ENCODE measurements around the gene C1GALT1C1L.
"Not testable (repeated sequence)": the region's sequence is repeated elsewhere in the genome, so short reads cannot be mapped to it uniquely, and the experiment has no call there.

C1GALT1C1L gene

GRCh38 chr2:43714164-43714563, 37.9 kb upstream of the C1GALT1C1L start:
- TF ChIP-seq, protein P1, sequence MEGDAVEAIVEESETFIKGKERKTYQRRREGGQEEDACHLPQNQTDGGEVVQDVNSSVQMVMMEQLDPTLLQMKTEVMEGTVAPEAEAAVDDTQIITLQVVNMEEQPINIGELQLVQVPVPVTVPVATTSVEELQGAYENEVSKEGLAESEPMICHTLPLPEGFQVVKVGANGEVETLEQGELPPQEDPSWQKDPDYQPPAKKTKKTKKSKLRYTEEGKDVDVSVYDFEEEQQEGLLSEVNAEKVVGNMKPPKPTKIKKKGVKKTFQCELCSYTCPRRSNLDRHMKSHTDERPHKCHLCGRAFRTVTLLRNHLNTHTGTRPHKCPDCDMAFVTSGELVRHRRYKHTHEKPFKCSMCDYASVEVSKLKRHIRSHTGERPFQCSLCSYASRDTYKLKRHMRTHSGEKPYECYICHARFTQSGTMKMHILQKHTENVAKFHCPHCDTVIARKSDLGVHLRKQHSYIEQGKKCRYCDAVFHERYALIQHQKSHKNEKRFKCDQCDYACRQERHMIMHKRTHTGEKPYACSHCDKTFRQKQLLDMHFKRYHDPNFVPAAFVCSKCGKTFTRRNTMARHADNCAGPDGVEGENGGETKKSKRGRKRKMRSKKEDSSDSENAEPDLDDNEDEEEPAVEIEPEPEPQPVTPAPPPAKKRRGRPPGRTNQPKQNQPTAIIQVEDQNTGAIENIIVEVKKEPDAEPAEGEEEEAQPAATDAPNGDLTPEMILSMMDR (IDR thresholded peaks at IDR 0.05), result no peak
- no peak for TF ChIP-seq ZFX (IDR thresholded peaks at IDR 0.05; ENCODE audit: borderline replicate concordance)
- H3K27ac ChIP-seq, result no peak overlapping the region

DNA sequence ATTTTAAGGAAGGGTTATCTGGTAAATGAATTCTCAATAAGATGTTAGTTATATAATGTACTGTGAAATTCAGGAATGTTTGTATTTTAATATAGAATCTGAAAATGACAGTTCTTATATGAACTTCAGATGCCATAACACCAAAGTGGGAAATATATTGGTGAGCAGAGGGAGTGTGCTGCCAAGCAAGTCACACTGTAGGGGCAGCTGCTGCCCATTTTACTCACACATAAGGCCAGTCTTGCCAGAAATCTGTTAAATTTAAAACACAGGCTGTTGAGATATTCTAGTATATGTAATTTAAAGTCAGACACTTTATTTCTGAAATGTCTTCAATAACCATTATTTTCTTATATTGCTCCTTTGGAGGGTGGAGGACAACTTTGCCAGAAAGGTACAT, 34.6 kb upstream of the C1GALT1C1L start:
- TF ChIP-seq, protein P1 (IDR thresholded peaks at IDR 0.05), result no peak
- TF ChIP-seq ZFX (IDR thresholded peaks at IDR 0.05; ENCODE audit: borderline replicate concordance), result no peak
- no peak overlapping the region for H3K27ac ChIP-seq

GRCh38 chr2:43708891-43709290, 32.7 kb upstream of the C1GALT1C1L start:
- no peak overlapping the region for H3K27ac ChIP-seq
- TF ChIP-seq, protein P1 (IDR thresholded peaks at IDR 0.05), result no peak
- no peak for TF ChIP-seq ZFX (IDR thresholded peaks at IDR 0.05; ENCODE audit: borderline replicate concordance)

- H3K27ac ChIP-seq, result no peak overlapping the region
- TF ChIP-seq, protein P1 (IDR thresholded peaks at IDR 0.05), result no peak
- no peak for TF ChIP-seq ZFX (IDR thresholded peaks at IDR 0.05; ENCODE audit: borderline replicate concordance)
These were observed 31.9 kb upstream of the C1GALT1C1L start for GRCh38 chr2:43708178-43708577.

GRCh38 chr2:43707255-43708015, 31.2 kb upstream of the C1GALT1C1L start:
- no peak overlapping the region for H3K27ac ChIP-seq
- no peak for TF ChIP-seq ZFX (IDR thresholded peaks at IDR 0.05; ENCODE audit: borderline replicate concordance)
- TF ChIP-seq, protein P1 (IDR thresholded peaks at IDR 0.05), result no peak

GRCh38 chr2:43701111-43701510, 24.9 kb upstream of the C1GALT1C1L start:
- no peak overlapping the region for H3K27ac ChIP-seq
- TF ChIP-seq, protein P1 (IDR thresholded peaks at IDR 0.05), result no peak
- no peak for TF ChIP-seq ZFX (IDR thresholded peaks at IDR 0.05; ENCODE audit: borderline replicate concordance)

GRCh38 chr2:43699761-43700160, 23.5 kb upstream of the C1GALT1C1L start:
- TF ChIP-seq ZFX (IDR thresholded peaks at IDR 0.05; ENCODE audit: borderline replicate concordance), result no peak
- TF ChIP-seq, protein P1 (IDR thresholded peaks at IDR 0.05), result no peak
- no peak overlapping the region for H3K27ac ChIP-seq

- not testable (repeated sequence) for H3K27ac ChIP-seq
These were observed 21.9 kb upstream of the C1GALT1C1L start for GRCh38 chr2:43698140-43698539.

Data from 22Rv1 (cell line).